ENCODE results near the gene KIAA1210. TPM values are rescaled to one million over a fixed set of nuclear protein-coding genes. Genes with fewer than 3 reads are reported as not detected.

KIAA1210 gene
- total RNA-seq, 1 experiment from 2014 or later: not detected

- no peaks in the 10 kb centered on the region for H3K9me3 ChIP-seq
- Mint-ChIP-seq H3K9me3 (ENCODE audit: unreplicated experiment) (no peaks in the 10 kb centered on the region), H3K36me3 (ENCODE audit: insufficient read depth, unreplicated experiment) (no peaks in the 10 kb centered on the region), H3K4me1 (ENCODE audit: low read depth, unreplicated experiment) (no peaks in the 10 kb centered on the region), H3K27me3 (ENCODE audit: insufficient read depth, unreplicated experiment) (peaks cover 5% of the 10 kb centered on the region), H3K27ac (ENCODE audit: unreplicated experiment) (no peak overlapping the region), H3K4me3 (ENCODE audit: unreplicated experiment) (no peak overlapping the region)
- TF ChIP-seq CTCF (IDR thresholded peaks at IDR 0.05; ENCODE audit: insufficient read depth in 1 of 2, low read depth in 1 of 2, low read length in 1 of 2, severe bottlenecking in 1 of 2, unreplicated experiment in 1 of 2): no peak
- H3K4me1 ChIP-seq: no peaks in the 10 kb centered on the region
- intact Hi-C loops (cut with micrococcal nuclease; ENCODE audit: unreplicated experiment): no loop called here
- no peaks in the 10 kb centered on the region for H3K36me3 ChIP-seq (ENCODE audit: control insufficient read depth, insufficient read depth, low read length)
- POLR2A ChIA-PET: no interaction called here
- no peak overlapping the region for H3K4me3 ChIP-seq (ENCODE audit: low read depth, low read length)
- no peak for DNase-seq
- CTCF ChIA-PET: no interaction called here
- no TSS peak for BruUV-seq (replicated peaks)
- H3K27me3 ChIP-seq (replicated peaks; ENCODE audit: control insufficient read depth, insufficient read depth, low read length): no peaks in the 10 kb centered on the region
These were observed 32.8 kb downstream of the KIAA1210 start for GRCh38 chrX:119094819-119095218.

GRCh38 chrX:119093991-119094735 lies 33.4 kb downstream of the KIAA1210 start:
- no peak for DNase-seq
- H3K27ac Mint-ChIP-seq (ENCODE audit: unreplicated experiment): no peak overlapping the region
- ChIA-PET POLR2A (no interaction called here), CTCF (no interaction called here)
- no peak overlapping the region for H3K4me3 ChIP-seq (ENCODE audit: low read depth, low read length)
- H3K4me1 ChIP-seq: no peaks in the 10 kb centered on the region
- intact Hi-C loops (cut with micrococcal nuclease; ENCODE audit: unreplicated experiment): no loop called here
- no peaks in the 10 kb centered on the region for H3K9me3 Mint-ChIP-seq (ENCODE audit: unreplicated experiment)
- no peaks in the 10 kb centered on the region for H3K36me3 Mint-ChIP-seq (ENCODE audit: insufficient read depth, unreplicated experiment)
- no peak for TF ChIP-seq CTCF (IDR thresholded peaks at IDR 0.05; ENCODE audit: insufficient read depth in 1 of 2, low read depth in 1 of 2, low read length in 1 of 2, severe bottlenecking in 1 of 2, unreplicated experiment in 1 of 2)
- H3K4me3 Mint-ChIP-seq (ENCODE audit: unreplicated experiment): no peak overlapping the region
- H3K36me3 ChIP-seq (ENCODE audit: control insufficient read depth, insufficient read depth, low read length): no peaks in the 10 kb centered on the region
- peaks cover 8% of the 10 kb centered on the region for H3K27me3 Mint-ChIP-seq (ENCODE audit: insufficient read depth, unreplicated experiment)
- no peaks in the 10 kb centered on the region for H3K27me3 ChIP-seq (replicated peaks; ENCODE audit: control insufficient read depth, insufficient read depth, low read length)
- no TSS peak for BruUV-seq (replicated peaks)
- H3K9me3 ChIP-seq: no peaks in the 10 kb centered on the region
- H3K4me1 Mint-ChIP-seq (ENCODE audit: low read depth, unreplicated experiment): no peaks in the 10 kb centered on the region

GRCh38 chrX:119090627-119091026 lies 37.0 kb downstream of the KIAA1210 start:
- no TSS peak for BruUV-seq (replicated peaks)
- H3K4me3 ChIP-seq (ENCODE audit: low read depth, low read length): no peak overlapping the region
- ChIA-PET POLR2A (no interaction called here), CTCF (no interaction called here)
- no peak for TF ChIP-seq CTCF (IDR thresholded peaks at IDR 0.05; ENCODE audit: insufficient read depth in 1 of 2, low read depth in 1 of 2, low read length in 1 of 2, severe bottlenecking in 1 of 2, unreplicated experiment in 1 of 2)
- DNase-seq: no peak
- Mint-ChIP-seq H3K9me3 (ENCODE audit: unreplicated experiment) (no peaks in the 10 kb centered on the region), H3K36me3 (ENCODE audit: insufficient read depth, unreplicated experiment) (no peaks in the 10 kb centered on the region), H3K4me1 (ENCODE audit: low read depth, unreplicated experiment) (no peaks in the 10 kb centered on the region), H3K27ac (ENCODE audit: unreplicated experiment) (no peak overlapping the region), H3K27me3 (ENCODE audit: insufficient read depth, unreplicated experiment) (peaks cover 6% of the 10 kb centered on the region), H3K4me3 (ENCODE audit: unreplicated experiment) (no peak overlapping the region)
- H3K36me3 ChIP-seq (ENCODE audit: control insufficient read depth, insufficient read depth, low read length): no peaks in the 10 kb centered on the region
- no peaks in the 10 kb centered on the region for H3K9me3 ChIP-seq
- intact Hi-C loops (cut with micrococcal nuclease; ENCODE audit: unreplicated experiment): no loop called here
- no peaks in the 10 kb centered on the region for H3K27me3 ChIP-seq (replicated peaks; ENCODE audit: control insufficient read depth, insufficient read depth, low read length)
- no peaks in the 10 kb centered on the region for H3K4me1 ChIP-seq
